Left renal pelvis (tissue), 4 donors: ENCODE data around the gene LRGUK. TPM values are rescaled to one million over a fixed set of nuclear protein-coding genes. Genes with fewer than 3 reads are reported as not detected.

ENCODE experiments used
- DNase-seq, 4 donors: peaks; one replicate each; pipeline ENCODE4 v3.0.0-alpha.2; 2013; ENCODE audit warnings: low read depth in 4 of 4, low spot score in 3 of 4
- polyA plus RNA-seq, 4 donors: library from polyadenylated mRNA; unstranded; fragments of 120-200 nt; gene quantifications; one replicate each; pipeline ENCODE4 v1.2.1, GENCODE V29; 2013; ENCODE audit not compliant: insufficient read length in 4 of 4

Gene LRGUK
- polyA plus RNA-seq, 4 donors, result 0.72 to 3.9 (median 1.5) TPM

- DNase-seq, result no peak
These were observed 994 bp upstream of the LRGUK start for GRCh38 chr7:134126146-134126545.

- DNase-seq, result no peak
These were observed 559 bp upstream of the LRGUK start for GRCh38 chr7:134126596-134126965.

GRCh38 chr7:134128829-134129228 is 1.7 kb downstream of the LRGUK start:
- DNase-seq, result no peak

- DNase-seq, result no peak
These were observed 2.9 kb downstream of the LRGUK start for GRCh38 chr7:134129856-134130523.

- DNase-seq, result no peak
These were observed 6.9 kb downstream of the LRGUK start for GRCh38 chr7:134134004-134134403.

GRCh38 chr7:134140889-134141867 is 14.0 kb downstream of the LRGUK start:
- DNase-seq, result peak in 3 of 4 donors; percentile 16 to 44 (median 31)

GRCh38 chr7:134141868-134142264 is 14.7 kb downstream of the LRGUK start:
- no peak for DNase-seq

GRCh38 chr7:134153493-134154136 is 26.5 kb downstream of the LRGUK start:
- DNase-seq, result no peak

GRCh38 chr7:134154581-134155130 is 27.5 kb downstream of the LRGUK start:
- DNase-seq, result no peak

- no peak for DNase-seq
These were observed 28.1 kb downstream of the LRGUK start for GRCh38 chr7:134155206-134155605.

- DNase-seq, result no peak
These were observed 28.7 kb downstream of the LRGUK start for GRCh38 chr7:134155871-134156270.

GRCh38 chr7:134165252-134165651 is 38.1 kb downstream of the LRGUK start:
- no peak for DNase-seq

GRCh38 chr7:134167250-134167649 is 40.1 kb downstream of the LRGUK start:
- no peak for DNase-seq

GRCh38 chr7:134167841-134168240 is 40.7 kb downstream of the LRGUK start:
- no peak for DNase-seq

- peak in 1 of 4 donors; percentile 4 for DNase-seq
These were observed 47.7 kb downstream of the LRGUK start for GRCh38 chr7:134174795-134175261.

GRCh38 chr7:134175334-134176036 is 48.3 kb downstream of the LRGUK start:
- DNase-seq, result no peak

GRCh38 chr7:134176037-134176350 is 48.9 kb downstream of the LRGUK start:
- DNase-seq, result no peak

- no peak for DNase-seq
These were observed 52.2 kb downstream of the LRGUK start for GRCh38 chr7:134179036-134180011.

- no peak for DNase-seq
These were observed 53.2 kb downstream of the LRGUK start for GRCh38 chr7:134180376-134180775.
